ENCODE measurements around the gene CROCC2.

GRCh38 chr2:240921311-240921994 lies 15.3 kb downstream of the CROCC2 start:
- TF ChIP-seq CTCF (IDR thresholded peaks at IDR 0.05 in 4 of 5, conservative IDR thresholded peaks at IDR 0.05 in 1 of 5) (no peak), POLR2A (IDR thresholded peaks at IDR 0.05) (no peak)
